Measurements from ENCODE around the gene DHX57.
A peak's percentile ranks its signal among the peaks of the same experiment; 100 is the strongest.
"Not testable (repeated sequence)": the region's sequence is repeated elsewhere in the genome, so short reads cannot be mapped to it uniquely, and the experiment has no call there.

DHX57 gene

GRCh38 chr2:38794235-38794946, 81.3 kb downstream of the DHX57 start:
- DNase-seq: no peak

DNA sequence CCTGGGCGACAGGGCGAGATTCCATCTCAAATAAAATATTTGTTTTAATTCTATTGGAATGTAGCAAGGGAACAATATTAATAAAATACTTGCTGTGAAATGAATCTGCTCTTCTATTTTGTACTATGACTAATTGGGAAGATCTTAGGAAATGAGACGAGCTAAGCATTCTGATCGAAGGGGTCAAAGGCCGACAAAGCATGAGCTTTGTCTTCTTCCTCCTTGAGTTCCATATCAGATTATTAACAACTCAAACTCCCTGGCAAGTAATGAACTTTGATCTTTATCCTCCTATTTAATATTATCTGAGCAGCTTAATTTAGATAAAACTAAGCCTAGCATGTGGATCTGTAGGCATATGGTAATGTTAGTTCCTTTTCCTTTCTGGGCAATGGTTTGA, 82.2 kb downstream of the DHX57 start:
- DNase-seq: no peak

DNA sequence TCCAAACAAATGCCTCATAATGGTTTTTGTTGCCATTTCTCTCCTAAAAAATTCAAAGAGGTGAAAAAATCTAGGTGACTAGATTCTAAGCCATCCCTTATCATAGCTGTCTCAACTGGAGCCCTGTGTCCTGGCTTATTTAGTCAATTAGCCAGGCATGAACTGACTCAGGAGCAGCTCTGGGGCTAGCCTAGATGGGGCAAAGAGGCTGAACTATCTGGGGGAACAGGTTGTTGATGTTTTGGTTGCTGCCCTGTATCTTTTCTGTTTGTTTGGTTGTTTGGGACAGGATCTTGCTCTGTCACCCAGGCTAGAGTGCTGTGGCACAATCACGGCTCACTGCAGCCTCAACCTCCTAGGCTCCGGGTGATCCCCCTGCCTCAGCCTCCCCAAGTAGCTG, 83.0 kb downstream of the DHX57 start:
- no peak for DNase-seq

- DNase-seq: not testable (repeated sequence)
Measured at GRCh38 chr2:38792321-38792720, 83.4 kb downstream of the DHX57 start.

- DNase-seq: no peak
Measured at GRCh38 chr2:38791744-38792143, 84.0 kb downstream of the DHX57 start.

- no peak for DNase-seq
Measured at GRCh38 chr2:38789691-38790090, 86.0 kb downstream of the DHX57 start.

GRCh38 chr2:38788306-38788705, 87.4 kb downstream of the DHX57 start:
- no peak for DNase-seq

- DNase-seq: no peak
Measured at GRCh38 chr2:38783586-38783985, 92.1 kb downstream of the DHX57 start.

DNA sequence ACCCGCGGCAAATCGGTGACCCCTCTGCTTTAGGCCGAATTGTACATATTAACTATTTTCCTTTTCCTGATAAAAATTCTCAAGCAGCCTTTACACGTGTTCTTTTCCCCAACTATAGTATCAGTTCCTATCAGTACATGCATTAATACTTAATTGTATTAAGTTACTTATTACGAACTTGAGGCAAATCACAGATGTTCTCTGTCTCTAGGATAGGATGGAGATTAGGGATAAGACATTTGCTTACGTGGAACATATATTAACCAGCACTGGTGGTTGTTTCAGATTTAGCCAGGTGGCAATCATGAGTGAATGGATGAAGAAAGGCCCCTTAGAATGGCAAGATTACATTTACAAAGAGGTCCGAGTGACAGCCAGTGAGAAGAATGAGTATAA, 97.0 kb downstream of the DHX57 start:
- no peak for DNase-seq

GRCh38 chr2:38776531-38776930, 99.2 kb downstream of the DHX57 start:
- no peak for DNase-seq

GRCh38 chr2:38775921-38776225, 99.9 kb downstream of the DHX57 start:
- DNase-seq: no peak

- DNase-seq: no peak
Measured at GRCh38 chr2:38775097-38775920, 100.4 kb downstream of the DHX57 start.

GRCh38 chr2:38771632-38772031, 104.1 kb downstream of the DHX57 start:
- DNase-seq: no peak

DNA sequence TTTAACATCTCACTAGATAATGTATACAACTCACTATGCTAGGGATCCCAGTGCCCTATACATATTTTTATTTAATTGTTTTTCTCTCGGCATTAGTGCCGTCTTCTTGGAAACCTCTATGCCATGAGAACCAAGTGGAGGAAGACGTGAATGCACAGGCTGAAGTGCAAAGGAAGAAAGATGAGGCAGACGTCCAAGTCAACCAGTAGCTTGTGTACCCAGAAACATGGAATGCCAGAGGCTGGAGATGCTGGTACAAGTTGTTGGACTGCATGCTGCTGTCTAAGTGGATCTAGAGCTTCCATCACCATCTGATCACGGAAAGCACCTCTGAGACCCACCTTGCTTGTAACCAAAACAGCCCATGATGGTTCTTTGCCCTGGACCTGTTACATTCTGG, 110.2 kb downstream of the DHX57 start:
- DNase-seq: no peak

GRCh38 chr2:38765149-38765548, 110.6 kb downstream of the DHX57 start:
- DNase-seq: no peak

- no peak for DNase-seq
Measured at GRCh38 chr2:38763728-38764127, 112.0 kb downstream of the DHX57 start.

DNA sequence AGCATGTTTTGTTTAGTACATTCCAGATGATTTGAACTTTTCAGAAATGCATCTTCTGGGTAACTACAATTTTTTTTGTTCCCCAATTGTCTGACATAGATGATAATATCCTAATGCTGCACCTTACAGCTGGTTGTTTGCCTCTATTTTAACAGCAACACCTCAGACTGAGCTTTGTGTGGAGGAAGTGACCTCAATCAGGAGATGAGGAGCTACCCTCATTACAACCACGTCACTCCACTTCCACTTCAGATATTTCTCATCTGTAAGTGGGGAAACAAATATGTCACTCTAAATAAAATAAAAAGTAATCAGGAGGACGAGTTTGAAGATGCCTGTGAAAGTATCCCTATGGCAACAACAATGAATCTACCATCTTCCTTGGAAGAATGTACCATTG, 112.5 kb downstream of the DHX57 start:
- no peak for DNase-seq

GRCh38 chr2:38755891-38756290, 119.8 kb downstream of the DHX57 start:
- not testable (repeated sequence) for DNase-seq

GRCh38 chr2:38754506-38754905, 121.2 kb downstream of the DHX57 start:
- DNase-seq: no peak

DNA sequence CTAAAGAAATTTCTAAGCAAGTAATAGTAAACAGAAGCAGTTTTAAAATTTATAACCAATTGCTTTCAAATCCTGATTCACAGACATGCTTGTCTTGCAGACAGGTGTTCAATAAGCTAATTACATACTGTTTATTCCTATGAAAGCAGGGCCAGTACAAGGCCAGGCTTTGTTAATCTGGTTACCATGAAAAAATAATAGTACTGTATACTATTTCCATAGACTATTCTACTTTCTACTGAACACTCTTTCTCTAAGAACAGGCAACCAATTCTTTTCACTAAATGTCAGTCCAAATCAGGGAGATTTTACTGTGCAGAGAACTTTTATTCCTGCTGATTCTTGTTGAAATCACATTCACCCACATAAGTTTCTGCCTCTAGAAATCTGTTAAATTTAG, 121.7 kb downstream of the DHX57 start:
- no peak for DNase-seq

- DNase-seq: peak; percentile 23
Measured at GRCh38 chr2:38751596-38752410, 123.9 kb downstream of the DHX57 start.

DNA sequence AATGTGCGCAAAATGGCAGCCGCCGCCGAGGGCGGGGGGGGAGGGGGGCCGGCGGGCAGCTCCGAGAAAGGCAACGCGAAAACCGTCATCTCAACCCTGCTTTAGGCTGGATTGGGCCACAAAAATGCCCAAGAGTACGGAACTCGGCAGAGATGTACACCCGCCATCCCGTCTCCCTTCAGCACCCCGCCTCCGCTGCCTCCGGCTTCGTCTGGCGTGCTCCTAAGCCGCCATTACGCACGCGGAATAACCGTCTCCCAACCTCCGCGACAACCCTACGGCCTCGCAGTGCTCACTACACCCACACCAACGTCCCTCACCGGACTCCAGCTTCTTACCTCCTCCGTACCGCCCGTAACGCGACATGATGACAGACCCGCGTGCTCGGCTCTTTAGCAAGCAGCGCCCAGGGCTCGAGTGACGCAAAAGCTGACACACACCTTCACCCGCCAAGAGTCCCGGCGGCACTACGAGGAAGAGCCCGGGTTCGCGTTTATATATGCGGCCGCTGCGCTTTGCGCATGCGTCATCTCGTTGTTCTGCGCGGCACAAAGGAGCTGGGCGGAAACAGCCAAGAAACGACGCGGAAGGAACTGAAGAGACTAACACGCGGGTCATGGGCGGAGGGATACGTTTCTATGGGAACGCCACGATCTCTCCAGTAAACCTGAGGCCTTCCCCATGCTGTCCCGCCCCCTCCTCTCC, 124.7 kb downstream of the DHX57 start, which contains the start of gene SRSF7:
Gene SRSF7 (minus strand): TSS at position 471 of the 705 bp plus-strand sequence. CDS start 105 bp downstream, at position 366.
- peak; percentile 94 for DNase-seq

All from NCI-H1092 (cell line).